GM12892 (cell line): ENCODE results near the gene TOP3A.

Experiments used
- POLR2A ChIP-seq: IDR thresholded peaks from 2 replicates; pipeline ENCODE4 v1.6.1; 2011; ENCODE audit warnings: low read depth, low read length, control low read depth
- POLR2AphosphoS5 ChIP-seq: IDR thresholded peaks from 2 replicates; pipeline ENCODE4 v1.6.1; 2011; ENCODE audit warnings: low read depth, low read length, control low read depth
- TAF1 ChIP-seq: IDR thresholded peaks from 2 replicates; pipeline ENCODE4 v1.6.1; 2011; ENCODE audit warnings: low read depth, mild to moderate bottlenecking, control low read depth, low read length, borderline replicate concordance

DNA sequence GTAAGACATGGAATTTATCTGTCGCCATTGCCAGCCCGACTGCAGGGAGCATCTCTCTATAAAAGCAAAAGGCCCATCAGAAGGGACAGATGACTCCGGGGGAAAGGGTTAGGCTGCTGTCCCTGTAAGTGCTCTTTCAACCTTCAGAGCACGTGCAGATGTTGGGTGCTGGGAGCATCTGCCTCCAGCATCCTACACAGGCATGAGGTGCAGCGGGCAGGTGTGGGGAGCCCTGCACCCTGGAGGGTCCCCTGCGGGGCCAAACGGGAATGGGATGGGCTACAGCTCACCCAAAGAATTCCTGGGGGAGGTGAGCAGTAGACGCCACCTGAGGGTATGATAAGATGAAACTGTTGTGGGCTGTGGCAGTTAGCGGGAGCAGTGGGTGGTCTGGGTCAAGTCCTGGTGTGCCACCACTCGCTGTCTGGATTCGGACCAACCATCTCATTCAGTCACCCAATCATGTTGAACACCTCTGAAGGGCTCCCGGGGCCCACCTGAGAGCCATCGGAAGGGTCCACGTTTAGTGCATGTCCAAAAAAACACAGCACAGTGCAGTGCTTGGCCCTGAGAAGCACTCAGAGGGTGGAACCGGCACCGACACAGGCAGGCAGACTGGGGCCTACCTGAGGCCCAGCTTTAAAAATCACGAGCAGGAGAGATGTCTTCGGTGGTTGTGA is 4.1 kb upstream of the TOP3A start:
- TF ChIP-seq POLR2A (no peak), POLR2AphosphoS5 (no peak), TAF1 (no peak)
